Skeletal muscle tissue (tissue), 4 donors: ENCODE measurements around the gene TNFRSF6B. TPM values are rescaled to one million over a fixed set of nuclear protein-coding genes. Genes with fewer than 3 reads are reported as not detected.

Experiments used
- H3K27ac ChIP-seq: one replicate; pipeline ENCODE4 v1.7.0; 2013; ENCODE audit warnings: mild to moderate bottlenecking, low read depth, low read length, inconsistent platforms
- H3K27me3 ChIP-seq, 3 donors: one replicate each; pipeline ENCODE4 v1.7.0; 2013; ENCODE audit warnings: low read length in 3 of 3; ENCODE audit not compliant: control insufficient read depth in 3 of 3, insufficient read depth in 3 of 3
- H3K36me3 ChIP-seq, 3 donors: one replicate each; pipeline ENCODE4 v1.7.0; 2013; ENCODE audit warnings: low read length in 3 of 3; ENCODE audit not compliant: control insufficient read depth in 3 of 3, insufficient read depth in 3 of 3
- H3K4me1 ChIP-seq, 3 donors: one replicate each; pipeline ENCODE4 v1.7.0; 2013; ENCODE audit warnings: low read length in 3 of 3, mild to moderate bottlenecking in 3 of 3; ENCODE audit not compliant: control insufficient read depth in 3 of 3, insufficient read depth in 3 of 3
- H3K4me3 ChIP-seq, 3 donors: one replicate each; pipeline ENCODE4 v1.7.0; 2013; ENCODE audit warnings: low read length in 3 of 3
- H3K9ac ChIP-seq, 3 donors: one replicate each; pipeline ENCODE4 v1.7.0; 2013; ENCODE audit warnings: low read length in 3 of 3, mild to moderate bottlenecking in 3 of 3, moderate library complexity in 2 of 3, low read depth in 1 of 3
- H3K9me3 ChIP-seq, 3 donors: one replicate each; pipeline ENCODE4 v1.7.0; 2013; ENCODE audit warnings: low read length in 3 of 3; ENCODE audit not compliant: control insufficient read depth in 3 of 3
- total RNA-seq: library from RNA; depleted of rRNA; stranded (reverse); fragments of >200 nt; gene quantifications from one replicate; pipeline ENCODE4 v1.2.3, GENCODE V29; 2014
- donor health status: Osteomylitis.

Gene TNFRSF6B
- total RNA-seq, 1 donor from 2014 or later: not detected

DNA sequence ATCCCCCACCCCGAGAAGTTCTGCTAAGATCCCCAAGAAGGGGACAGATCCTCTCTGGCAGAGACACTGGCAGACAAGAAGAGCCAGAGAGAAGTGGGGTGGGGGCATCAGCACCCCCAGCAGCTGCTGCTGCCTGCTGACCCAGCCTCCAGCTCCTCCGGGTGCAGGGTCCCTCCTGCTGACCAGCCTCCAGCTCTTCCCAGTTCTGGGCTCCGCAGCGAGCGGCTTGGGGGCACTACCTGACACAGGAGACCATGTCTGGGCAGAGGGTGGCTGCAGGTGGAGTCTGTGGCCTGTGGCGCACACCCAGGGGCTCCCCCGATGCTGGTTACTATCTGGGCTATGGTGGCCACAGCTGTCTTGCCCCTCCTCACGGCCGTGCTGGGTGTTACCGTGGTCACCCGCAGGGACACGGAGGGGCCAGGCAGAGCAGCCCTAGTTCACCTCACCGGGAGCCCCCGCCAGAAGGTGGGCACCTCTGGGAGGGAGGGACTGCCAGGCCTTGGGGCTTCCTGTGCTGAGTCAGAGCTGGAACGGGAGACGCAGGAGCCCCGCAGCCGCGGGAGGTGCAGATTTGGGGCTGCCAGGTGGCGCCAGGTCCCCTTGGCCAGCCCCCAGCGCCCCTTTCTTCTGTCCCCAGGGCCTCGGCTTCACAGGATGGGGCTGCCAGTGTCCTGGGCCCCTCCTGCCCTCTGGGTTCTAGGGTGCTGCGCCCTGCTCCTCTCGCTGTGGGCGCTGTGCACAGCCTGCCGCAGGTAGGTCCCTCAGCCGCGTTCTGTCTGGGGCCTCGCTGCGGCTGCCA lies 40.6 kb downstream of the TNFRSF6B start:
- Histone ChIP-seq H3K4me1 (peaks cover 22 to 28% (median 25%) of the 10 kb centered on the region in 3 donors), H3K27ac (no peak overlapping the region), H3K9ac (no peak overlapping the region), H3K9me3 (no peaks in the 10 kb centered on the region), H3K27me3 (no peaks in the 10 kb centered on the region), H3K4me3 (no peak overlapping the region), H3K36me3 (peaks cover 19 to 31% (median 25%) of the 10 kb centered on the region in 3 donors)

- H3K27ac ChIP-seq: no peak overlapping the region
- H3K36me3 ChIP-seq: peaks cover 20 to 33% (median 25%) of the 10 kb centered on the region in 3 donors
- H3K27me3 ChIP-seq: no peaks in the 10 kb centered on the region
- H3K4me3 ChIP-seq: no peak overlapping the region
- no peaks in the 10 kb centered on the region for H3K9me3 ChIP-seq
- H3K4me1 ChIP-seq: peaks cover 23 to 28% (median 27%) of the 10 kb centered on the region in 3 donors
- no peak overlapping the region for H3K9ac ChIP-seq
Observed at GRCh38 chr20:63737695-63737944, 41.2 kb downstream of the TNFRSF6B start.

DNA sequence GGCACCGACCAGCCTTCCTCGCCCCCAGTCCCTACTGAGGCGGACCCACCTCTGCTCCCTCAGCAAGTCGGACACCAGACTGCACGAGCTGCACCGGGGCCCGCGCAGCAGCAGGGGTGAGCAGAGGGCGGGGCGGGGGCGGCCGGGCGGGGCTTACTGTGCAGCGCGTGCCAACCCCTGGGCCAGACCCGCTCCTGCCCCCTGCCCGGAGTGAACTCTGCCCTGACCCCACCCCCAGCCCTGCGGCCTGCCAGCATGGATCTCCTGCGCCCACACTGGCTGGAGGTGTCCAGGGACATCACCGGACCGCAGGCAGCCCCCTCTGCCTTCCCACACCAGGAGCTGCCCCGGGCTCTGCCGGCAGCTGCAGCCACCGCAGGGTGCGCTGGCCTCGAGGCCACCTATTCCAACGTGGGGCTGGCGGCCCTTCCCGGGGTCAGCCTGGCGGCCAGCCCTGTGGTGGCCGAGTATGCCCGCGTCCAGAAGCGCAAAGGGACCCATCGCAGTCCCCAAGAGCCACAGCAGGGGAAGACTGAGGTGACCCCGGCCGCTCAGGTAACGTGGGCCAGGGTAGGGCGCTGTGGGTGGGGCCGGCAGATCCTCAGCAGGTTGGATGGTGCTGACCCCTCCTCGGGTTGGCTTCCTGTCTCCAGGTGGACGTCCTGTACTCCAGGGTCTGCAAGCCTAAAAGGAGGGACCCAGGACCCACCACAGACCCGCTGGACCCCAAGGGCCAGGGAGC lies 41.7 kb downstream of the TNFRSF6B start:
- Histone ChIP-seq H3K27me3 (no peaks in the 10 kb centered on the region), H3K27ac (peak overlapping the region; percentile 97), H3K4me3 (peak overlapping the region in 2 of 3 donors; percentile 56 to 77), H3K9me3 (no peaks in the 10 kb centered on the region), H3K36me3 (peaks cover 22 to 33% (median 26%) of the 10 kb centered on the region in 3 donors), H3K4me1 (peaks cover 25 to 28% (median 27%) of the 10 kb centered on the region in 3 donors), H3K9ac (peak overlapping the region in 2 of 3 donors; percentile 93 to 94)

- peaks cover 25 to 28% (median 27%) of the 10 kb centered on the region in 3 donors for H3K4me1 ChIP-seq
- peaks cover 25 to 32% (median 25%) of the 10 kb centered on the region in 3 donors for H3K36me3 ChIP-seq
Observed at GRCh38 chr20:63738687-63739129, 42.3 kb downstream of the TNFRSF6B start.

GRCh38 chr20:63739130-63740069 lies 42.9 kb downstream of the TNFRSF6B start, which contains the start of gene SLC2A4RG:
TSS of gene SLC2A4RG (plus strand) at chr20:63739776. CDS start at chr20:63739913, 137 bp downstream.
- Histone ChIP-seq H3K27ac (peak within 1 kb of the TSS; percentile 97), H3K9ac (peak within 1 kb of the TSS; percentile 74 to 94 (median 94)), H3K9me3 (no peaks in the 10 kb centered on the region), H3K27me3 (no peaks in the 10 kb centered on the region), H3K4me1 (peaks cover 25 to 28% (median 27%) of the 10 kb centered on the region in 3 donors), H3K36me3 (peaks cover 18 to 26% (median 18%) of the 10 kb centered on the region in 3 donors), H3K4me3 (peak within 1 kb of the TSS; percentile 71 to 77 (median 77))

More at GRCh38 chr20:63738687-63739129, 42.3 kb downstream of the TNFRSF6B start:
- H3K9ac ChIP-seq: peak overlapping the region; percentile 72 to 94 (median 93)
- H3K27me3 ChIP-seq: no peaks in the 10 kb centered on the region
- H3K9me3 ChIP-seq: no peaks in the 10 kb centered on the region
- H3K27ac ChIP-seq: peak overlapping the region; percentile 97
- peak overlapping the region in 2 of 3 donors; percentile 76 to 77 for H3K4me3 ChIP-seq

DNA sequence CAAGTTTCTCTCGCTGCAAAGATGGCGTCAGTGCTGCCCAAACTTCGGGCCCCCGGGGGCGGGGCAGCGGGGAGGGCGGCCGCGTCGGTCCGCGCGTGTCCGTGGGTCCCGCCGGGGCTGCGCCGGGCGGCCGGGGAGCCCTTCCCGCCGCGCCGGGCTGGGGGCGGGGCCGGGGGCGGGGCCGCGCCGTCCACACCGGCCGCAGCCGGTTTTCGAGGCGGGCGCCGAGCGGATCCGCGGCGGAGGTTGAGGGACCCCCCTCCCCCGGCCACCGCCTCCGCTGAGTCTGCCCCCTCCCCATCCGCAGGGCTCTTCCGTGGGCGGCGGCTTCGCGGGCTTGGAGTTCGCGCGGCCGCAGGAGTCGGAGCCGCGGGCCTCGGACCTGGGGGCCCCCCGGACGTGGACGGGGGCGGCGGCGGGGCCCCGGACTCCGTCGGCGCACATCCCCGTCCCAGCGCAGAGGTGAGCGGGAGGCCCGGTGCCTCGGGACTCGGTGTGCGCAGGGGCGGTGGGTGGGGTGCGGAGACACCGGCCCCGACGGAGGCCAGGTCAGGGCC lies 43.7 kb downstream of the TNFRSF6B start:
- H3K27me3 ChIP-seq: no peaks in the 10 kb centered on the region
- H3K9me3 ChIP-seq: no peaks in the 10 kb centered on the region
- peak overlapping the region; percentile 86 for H3K27ac ChIP-seq
- H3K36me3 ChIP-seq: peaks cover 12 to 22% (median 13%) of the 10 kb centered on the region in 3 donors
- H3K4me1 ChIP-seq: peaks cover 25 to 28% (median 27%) of the 10 kb centered on the region in 3 donors
- H3K4me3 ChIP-seq: peak overlapping the region; percentile 71 to 77 (median 74)
- H3K9ac ChIP-seq: peak overlapping the region; percentile 62 to 94 (median 74)

GRCh38 chr20:63740627-63741353 lies 44.3 kb downstream of the TNFRSF6B start:
- Histone ChIP-seq H3K27ac (peak overlapping the region; percentile 86), H3K27me3 (no peaks in the 10 kb centered on the region), H3K9me3 (no peaks in the 10 kb centered on the region), H3K4me1 (peaks cover 25 to 28% (median 27%) of the 10 kb centered on the region in 3 donors), H3K9ac (peak overlapping the region; percentile 76 to 94 (median 86)), H3K36me3 (peaks cover 8 to 16% (median 9%) of the 10 kb centered on the region in 3 donors), H3K4me3 (peak overlapping the region; percentile 71 to 77 (median 74))

DNA sequence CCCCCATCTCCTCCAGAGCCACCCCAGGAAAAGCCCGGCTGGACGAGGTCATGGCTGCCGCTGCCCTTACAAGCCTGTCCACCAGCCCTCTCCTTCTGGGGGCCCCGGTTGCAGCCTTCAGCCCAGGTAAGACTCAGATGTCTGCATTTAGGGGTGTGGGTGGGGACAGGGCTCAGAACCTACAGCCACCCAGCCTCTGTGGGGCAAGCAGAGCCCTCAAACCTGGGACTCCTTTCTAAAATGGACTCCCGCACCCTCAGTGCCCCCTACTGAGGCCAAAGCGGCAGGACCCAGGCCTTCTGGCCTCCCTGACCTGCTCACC lies 44.9 kb downstream of the TNFRSF6B start:
- Histone ChIP-seq H3K9ac (peak overlapping the region; percentile 76 to 94 (median 86)), H3K9me3 (no peaks in the 10 kb centered on the region), H3K4me3 (peak overlapping the region; percentile 71 to 77 (median 74)), H3K27ac (peak overlapping the region; percentile 86), H3K4me1 (peaks cover 25 to 28% (median 27%) of the 10 kb centered on the region in 3 donors), H3K36me3 (peaks cover 8 to 13% (median 9%) of the 10 kb centered on the region in 3 donors), H3K27me3 (no peaks in the 10 kb centered on the region)
